SIG-M5 (cell line): Measurements from ENCODE around the gene OR52I1.

Experiments
- DNase-seq: peaks from one replicate; lab custom pipeline; 2025; lab: John Stamatoyannopoulos, UW

OR52I1 gene, protein sequence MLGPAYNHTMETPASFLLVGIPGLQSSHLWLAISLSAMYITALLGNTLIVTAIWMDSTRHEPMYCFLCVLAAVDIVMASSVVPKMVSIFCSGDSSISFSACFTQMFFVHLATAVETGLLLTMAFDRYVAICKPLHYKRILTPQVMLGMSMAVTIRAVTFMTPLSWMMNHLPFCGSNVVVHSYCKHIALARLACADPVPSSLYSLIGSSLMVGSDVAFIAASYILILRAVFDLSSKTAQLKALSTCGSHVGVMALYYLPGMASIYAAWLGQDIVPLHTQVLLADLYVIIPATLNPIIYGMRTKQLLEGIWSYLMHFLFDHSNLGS

DNA sequence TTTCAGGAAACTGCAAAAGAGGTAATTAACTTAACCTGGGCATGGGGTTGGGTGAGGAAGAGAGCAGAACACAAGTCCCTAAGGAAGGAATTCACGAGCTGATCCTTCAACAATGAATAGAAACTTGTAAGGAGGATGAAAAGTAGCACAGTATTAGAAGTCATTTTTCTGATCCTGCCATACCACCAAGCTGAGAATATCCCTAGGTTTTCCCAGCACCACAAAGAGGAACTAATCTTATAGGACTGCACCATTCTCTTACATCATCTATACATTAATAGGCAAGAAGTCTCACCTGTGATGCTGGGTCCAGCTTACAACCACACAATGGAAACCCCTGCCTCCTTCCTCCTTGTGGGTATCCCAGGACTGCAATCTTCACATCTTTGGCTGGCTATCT, at the start of gene OR52I1:
OR52I1 (plus strand) TSS at position 301 of the 400 bp plus-strand sequence; CDS start at position 301, 0 bp downstream.
- no peak for DNase-seq

GRCh38 chr11:4544891-4545290, 48.9 kb upstream of the OR52I1 start, which contains the start of gene OR52M1:
Gene OR52M1, plus strand, starts transcription at chr11:4545191. Its CDS starts 0 bp downstream, at chr11:4545191.
- DNase-seq = no peak

DNA sequence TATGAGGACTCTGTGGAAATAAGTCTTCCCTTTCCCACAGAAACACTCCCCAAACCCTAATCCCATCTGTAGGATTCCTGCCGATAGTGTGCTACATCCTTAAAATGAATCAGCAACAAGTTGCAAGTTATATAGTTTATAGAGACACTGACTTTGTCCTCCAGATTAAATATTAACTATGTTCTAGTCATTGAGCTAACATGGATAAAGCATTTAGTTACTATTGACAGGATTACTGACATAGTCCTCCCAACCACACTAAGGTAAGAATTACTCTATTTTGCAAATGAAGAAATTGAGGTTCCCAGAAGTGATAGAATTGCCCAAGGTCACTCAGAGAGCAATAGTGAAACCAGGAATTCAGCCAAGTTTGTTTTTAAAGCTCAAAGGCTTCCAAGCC, 47.0 kb upstream of the OR52I1 start:
- DNase-seq = no peak

- DNase-seq = no peak
Measured at GRCh38 chr11:4547416-4547815, 46.4 kb upstream of the OR52I1 start.

GRCh38 chr11:4551346-4551979, 42.4 kb upstream of the OR52I1 start:
- no peak for DNase-seq

GRCh38 chr11:4559527-4560440, 34.1 kb upstream of the OR52I1 start:
- DNase-seq = no peak

- DNase-seq = no peak
Measured at GRCh38 chr11:4560467-4560866, 33.4 kb upstream of the OR52I1 start.

DNA sequence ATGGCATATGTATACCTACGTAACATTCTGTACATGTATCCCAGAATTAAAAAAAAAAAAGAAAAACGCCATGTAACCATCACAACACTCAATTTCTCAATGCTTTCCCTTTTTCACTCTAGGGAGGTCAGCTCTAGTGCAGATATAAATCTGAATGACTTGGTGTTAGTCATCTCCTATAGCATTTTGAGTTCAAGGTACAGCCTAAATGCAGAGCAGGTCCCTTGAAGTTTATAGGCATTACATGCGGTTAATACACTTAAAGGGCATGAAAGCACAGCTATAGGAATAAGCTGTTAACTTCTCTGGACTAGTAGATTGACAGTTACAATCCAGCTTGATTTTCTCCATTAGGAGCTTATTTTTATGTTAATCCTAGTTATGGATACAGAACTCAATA, 28.5 kb upstream of the OR52I1 start:
- no peak for DNase-seq

- DNase-seq = no peak
Measured at GRCh38 chr11:4569075-4569474, 24.8 kb upstream of the OR52I1 start.

DNA sequence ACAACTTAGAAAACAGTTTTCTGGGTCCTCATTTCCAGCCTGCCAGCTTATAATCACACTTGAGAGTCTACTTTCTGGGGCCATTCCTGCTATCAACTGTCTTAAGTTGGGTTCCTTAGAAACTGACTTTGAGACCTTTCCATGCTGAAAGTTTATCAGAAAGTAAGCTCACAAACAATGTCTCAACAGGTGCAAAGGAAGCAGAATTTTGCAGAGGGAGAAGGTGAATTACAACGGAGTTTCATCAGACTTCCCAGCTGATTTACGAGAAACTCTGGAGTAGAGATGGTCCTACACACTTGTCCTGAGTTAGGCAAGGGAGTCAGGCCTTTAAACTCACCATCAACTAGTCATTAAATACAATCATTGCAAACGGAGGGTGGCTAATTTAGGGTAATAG, 17.0 kb upstream of the OR52I1 start:
- no peak for DNase-seq

- no peak for DNase-seq
Measured at GRCh38 chr11:4577761-4578160, 16.1 kb upstream of the OR52I1 start.

DNA sequence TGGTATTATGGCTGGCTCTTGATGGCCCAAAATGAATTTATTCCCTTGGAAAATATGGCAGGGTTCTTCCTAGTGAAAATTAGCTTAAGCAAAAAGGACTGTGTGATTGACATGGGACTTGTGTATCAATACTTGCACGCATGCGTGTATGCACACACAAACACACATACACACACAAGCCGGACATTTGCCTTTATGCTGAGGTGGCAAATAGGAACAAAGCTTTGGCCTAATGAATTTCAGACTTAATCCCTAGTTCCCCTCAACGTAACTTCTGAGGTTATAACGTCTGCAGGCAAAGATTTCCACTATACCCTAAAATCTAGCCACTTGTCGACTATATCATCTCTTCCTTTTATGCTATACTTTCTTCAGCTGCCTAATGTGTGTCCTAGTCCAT, 15.2 kb upstream of the OR52I1 start:
- DNase-seq = no peak

DNA sequence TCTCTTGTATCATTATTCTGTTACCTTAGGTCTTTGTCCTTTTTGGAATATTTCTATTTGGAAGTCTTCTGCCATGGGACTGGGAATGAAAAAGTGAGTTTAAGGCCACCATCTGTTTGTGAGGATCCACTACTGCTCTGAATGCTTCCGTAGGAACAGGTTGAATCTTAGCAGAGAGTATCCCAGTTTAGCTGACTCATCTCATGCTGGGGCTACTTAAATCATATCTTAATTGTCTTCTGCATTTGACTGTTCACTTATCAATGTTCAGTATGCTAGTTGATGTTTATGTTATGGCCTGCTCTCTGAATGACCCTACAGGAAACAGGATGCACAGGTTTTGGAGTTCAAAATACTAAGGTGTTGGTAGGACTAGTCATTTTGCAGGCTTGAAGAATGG, 13.7 kb upstream of the OR52I1 start:
- no peak for DNase-seq

DNA sequence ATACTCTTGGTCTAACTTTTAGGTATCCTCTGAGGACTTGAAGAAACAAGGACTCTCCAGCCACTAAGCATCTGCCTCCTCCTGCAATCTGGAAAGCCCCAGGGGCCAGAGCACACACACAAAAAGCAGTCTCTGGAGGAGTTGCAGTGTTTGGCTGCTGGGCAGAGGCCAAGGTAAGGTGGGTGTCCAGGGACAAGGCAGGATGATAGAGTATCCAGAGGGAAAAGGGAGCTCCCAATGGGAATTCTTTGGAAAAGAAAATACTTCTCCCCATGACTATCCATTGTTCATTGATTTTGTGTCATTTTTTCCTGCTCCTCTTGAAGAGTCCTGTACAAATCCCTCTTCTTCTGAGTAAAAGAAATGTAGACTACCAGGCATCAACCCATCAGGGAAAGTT, 12.4 kb upstream of the OR52I1 start, which contains the start of gene OR52I2:
OR52I2 (plus strand) TSS at position 301 of the 400 bp plus-strand sequence.
- no peak for DNase-seq

- no peak for DNase-seq
Measured at GRCh38 chr11:4589017-4589416, 4.8 kb upstream of the OR52I1 start.

DNA sequence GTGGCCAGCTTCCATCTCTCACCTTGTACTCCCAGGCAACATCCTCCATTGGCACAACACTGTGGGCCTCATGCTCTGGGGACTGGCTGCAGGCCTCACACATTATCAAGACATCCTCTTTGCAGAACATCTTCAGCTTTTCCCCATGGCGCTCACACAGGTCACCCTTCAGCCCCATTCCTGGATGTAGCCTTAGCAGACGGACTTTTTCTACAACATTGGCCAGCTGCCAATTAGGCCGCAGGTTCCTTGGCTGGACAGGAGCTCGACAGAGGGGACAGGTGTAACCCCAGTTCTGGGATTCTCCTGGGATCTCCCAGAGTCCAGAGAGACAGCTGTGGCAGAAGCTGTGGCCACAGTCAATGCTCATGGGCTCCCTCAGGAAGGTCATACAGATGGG, 11.2 kb downstream of the OR52I1 start:
- DNase-seq = no peak

DNA sequence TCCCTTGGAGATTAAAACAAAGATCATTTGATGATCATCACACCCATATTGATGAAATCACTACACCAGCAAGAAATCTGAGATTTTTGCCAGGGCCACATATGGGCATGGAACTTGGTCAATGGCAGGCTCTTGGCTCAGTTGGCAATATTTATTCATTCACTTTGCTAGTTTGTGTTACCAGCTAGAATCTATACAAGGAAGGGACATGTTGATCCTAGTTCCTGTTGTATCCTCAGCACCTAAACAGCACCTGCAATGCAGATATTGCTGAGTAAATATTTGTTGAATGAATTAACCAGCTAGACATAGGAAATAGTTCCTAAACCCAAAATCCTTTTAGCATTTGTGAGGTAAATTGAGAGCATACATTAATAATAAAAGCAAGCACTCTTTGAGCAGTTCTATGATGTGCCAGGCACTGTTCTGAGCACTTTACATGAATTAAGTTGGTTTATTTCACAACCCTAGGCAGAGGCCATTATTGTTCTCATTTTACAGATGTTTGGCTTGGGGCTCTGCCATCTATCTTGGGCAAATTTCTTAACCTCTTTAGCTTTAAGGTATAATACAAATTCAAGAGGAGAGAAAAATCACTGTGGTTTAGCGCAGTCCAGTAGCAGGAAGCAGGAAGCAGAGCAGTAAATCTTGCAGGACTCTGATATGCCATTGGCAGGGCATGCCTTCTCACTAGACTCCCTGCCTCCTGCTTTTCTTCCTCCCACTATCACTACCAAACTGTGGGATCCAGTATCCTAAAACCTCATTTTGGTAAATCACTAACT, 12.6 kb downstream of the OR52I1 start:
- no peak for DNase-seq

- no peak for DNase-seq
Measured at GRCh38 chr11:4607096-4607495, 13.3 kb downstream of the OR52I1 start.

DNA sequence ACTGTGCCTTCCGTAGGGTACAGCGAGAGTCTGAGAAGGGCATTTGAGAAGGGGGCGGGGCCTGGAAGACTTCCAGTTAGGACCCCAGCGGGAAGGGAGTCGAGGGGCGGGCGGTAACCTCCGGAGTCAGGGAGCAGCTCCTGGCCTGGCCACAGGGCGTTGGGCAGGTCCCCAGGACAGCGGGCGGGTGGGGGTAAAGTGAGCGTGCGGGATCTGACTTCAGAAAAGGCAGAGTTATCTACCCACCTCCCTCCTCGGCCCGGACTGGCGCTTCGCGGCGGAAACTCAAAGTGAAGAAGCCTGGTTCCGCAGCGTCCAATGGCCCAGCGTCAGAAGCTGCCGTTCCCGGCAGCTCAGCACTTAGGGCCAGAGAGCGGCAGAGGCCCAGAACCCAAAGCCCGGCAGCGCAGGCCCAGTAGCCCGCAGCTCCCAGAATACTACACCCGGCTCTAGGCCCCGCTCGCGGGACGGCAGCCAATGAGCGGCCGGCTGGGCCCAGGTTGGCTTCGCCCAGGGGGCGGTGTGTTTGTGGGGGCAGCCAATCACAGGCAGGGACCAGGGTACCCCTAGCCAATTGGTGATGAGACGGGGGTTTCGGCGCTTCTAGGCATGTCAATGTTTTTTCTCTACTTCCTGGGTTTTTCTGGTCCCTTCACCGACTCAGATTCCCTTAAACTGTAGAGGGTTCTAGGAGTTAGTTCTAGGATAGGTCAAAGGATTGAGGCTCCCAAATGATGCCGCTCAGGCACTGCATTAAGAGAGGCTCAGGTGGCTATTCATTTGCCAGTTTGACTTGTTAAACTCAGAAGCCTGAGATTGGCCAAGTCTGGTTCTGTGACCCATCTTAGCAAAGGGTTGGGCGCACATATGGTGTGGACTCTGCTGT, 14.2 kb downstream of the OR52I1 start, which contains the start of gene TRIM68:
TRIM68 (minus strand) TSS at position 451 of the 886 bp plus-strand sequence. CDS start 2,727 bp downstream, outside the sequence.
- DNase-seq = no peak

- no peak for DNase-seq
Measured at GRCh38 chr11:4610258-4610935, 16.6 kb downstream of the OR52I1 start.
